LNCAP (cell line): ENCODE results near the gene TENT4B.

Experiments
- CTCF ChIP-seq: fragments of 450-650 bp; IDR thresholded peaks from 2 replicates; pipeline ENCODE4 v1.5.1; 2017; ENCODE audit warnings: mild to moderate bottlenecking

Gene TENT4B

GRCh38 chr16:50152807-50153595 lies at the start of gene TENT4B:
Gene TENT4B (plus strand): TSS chr16:50153306. CDS start chr16:50153622, 316 bp downstream.
- no peak for TF ChIP-seq CTCF

- TF ChIP-seq CTCF: no peak
Observed at GRCh38 chr16:50103764-50104163, 49.3 kb upstream of the TENT4B start.

GRCh38 chr16:50114357-50115129 lies 38.6 kb upstream of the TENT4B start:
- TF ChIP-seq CTCF: no peak

GRCh38 chr16:50120711-50121110 lies 32.4 kb upstream of the TENT4B start:
- no peak for TF ChIP-seq CTCF

- no peak for TF ChIP-seq CTCF
Observed at GRCh38 chr16:50121278-50121677, 31.8 kb upstream of the TENT4B start.

GRCh38 chr16:50121721-50122445 lies 31.2 kb upstream of the TENT4B start:
- TF ChIP-seq CTCF: no peak

- TF ChIP-seq CTCF: no peak
Observed at GRCh38 chr16:50123417-50123816, 29.7 kb upstream of the TENT4B start.
